K562 (cell line): Measurements from ENCODE around the gene LGR6. TPM values are rescaled to one million over a fixed set of nuclear protein-coding genes. Genes with fewer than 3 reads are reported as not detected.

Source experiments
- ATAC-seq: fragments of 200-7000 bp; cut with Tn5 transposase; 3 replicates; pipeline ENCODE4 v1.9.1; 2020; ENCODE audit warnings: moderate library complexity
- BruUV-seq: library from RNA; stranded (reverse); fragments of 400-500 nt; replicated peaks from 2 replicates; lab custom pipeline; 2021; lab: Mats Ljungman, UMichigan
- CTCF ChIA-PET: fragments of 300-600 bp; formaldehyde crosslinking; extraction: SDS; loops from one replicate; lab custom pipeline; 2021; ENCODE audit warnings: low intra/inter-chr PET ratio; lab: Yijun Ruan, JAX
- POLR2A ChIA-PET: fragments of 300-600, 350-650 bp; sonication (Branson Sonifier 250); formaldehyde crosslinking; extraction: SDS; loops from one replicate; lab custom pipeline; 2021; ENCODE audit warnings: antibody characterized with exemption, inconsistent platforms; lab: Yijun Ruan, JAX
- DNase-seq, 4 experiments: peaks; one replicate each; pipeline versions ENCODE4 v3.0.0 to v3.0.0-alpha.2; 2011 to 2018; ENCODE audit warnings: low spot score in 3 of 4, mixed read lengths in 3 of 4; ENCODE audit errors: extremely low read depth in 1 of 4
- FAIRE-seq: peaks from 2 replicates; lab custom pipeline; 2011; peaks lifted over from hg19 to GRCh38; lab: Jason Lieb, UNC
- H2AFZ ChIP-seq: 2 replicates; pipeline ENCODE4 v1.6.0; 2011; ENCODE audit warnings: low read depth, low read length, control low read depth, inconsistent platforms
- H3K27ac ChIP-seq: fragments of 200-600 bp; 3 replicates; pipeline ENCODE4 v1.8.0; 2011; ENCODE audit warnings: low read depth, mild to moderate bottlenecking, control low read depth, inconsistent platforms, low read length, moderate library complexity, mixed read lengths; ENCODE audit errors: extremely low read depth
- H3K27me3 ChIP-seq, 2 experiments: fragments of 300-600 bp in 1 of 2; 2 replicates in 1 of 2; 3 replicates in 1 of 2; pipeline versions ENCODE4 v1.6.0 to v1.8.0; 2011; ENCODE audit warnings: inconsistent platforms in 2 of 2, low read length in 2 of 2, mild to moderate bottlenecking in 1 of 2, mixed read lengths in 1 of 2, moderate library complexity in 1 of 2; ENCODE audit not compliant: control insufficient read depth in 2 of 2, insufficient read depth in 2 of 2
- H3K36me3 ChIP-seq: fragments of 300-600 bp; 3 replicates; pipeline ENCODE4 v1.8.0; 2011; ENCODE audit warnings: mild to moderate bottlenecking, low read length, inconsistent platforms; ENCODE audit not compliant: control insufficient read depth, insufficient read depth
- H3K4me1 ChIP-seq, 2 experiments: fragments of 200-600 bp in 1 of 2; replicated peaks in 1 of 2; 2 replicates in 1 of 2; 3 replicates in 1 of 2; pipeline versions ENCODE4 v1.5.1 to v1.8.0; 2011; ENCODE audit warnings: inconsistent platforms in 2 of 2, low read length in 2 of 2, mild to moderate bottlenecking in 1 of 2, mixed read lengths in 1 of 2, moderate library complexity in 1 of 2; ENCODE audit not compliant: control insufficient read depth in 2 of 2, insufficient read depth in 2 of 2
- H3K4me2 ChIP-seq: 2 replicates; pipeline ENCODE4 v1.6.1; 2011; ENCODE audit warnings: low read length, control low read depth, inconsistent platforms, mixed read lengths; ENCODE audit not compliant: insufficient read depth
- H3K4me3 ChIP-seq: fragments of 200-600 bp; sonication (generic), shearing (Covaris generic); 2 replicates; pipeline ENCODE4 v1.5.1; 2016; ENCODE audit warnings: control low read depth, inconsistent platforms
- H3K79me2 ChIP-seq: fragments of 200-600 bp; 3 replicates; pipeline ENCODE4 v1.8.0; 2011; ENCODE audit warnings: low read length, inconsistent platforms; ENCODE audit not compliant: control insufficient read depth, insufficient read depth
- H3K9ac ChIP-seq, 2 experiments: 2 replicates each; pipeline versions ENCODE4 v1.6.0 to v1.6.1; 2011; ENCODE audit warnings: low read depth in 2 of 2, low read length in 2 of 2, control low read depth in 1 of 2, inconsistent platforms in 1 of 2, mild to moderate bottlenecking in 1 of 2, mixed read lengths in 1 of 2; ENCODE audit not compliant: insufficient read depth in 1 of 2
- H3K9me1 ChIP-seq: one replicate; pipeline ENCODE4 v1.6.0; 2011; ENCODE audit warnings: inconsistent platforms, mild to moderate bottlenecking, low read length, moderate library complexity; ENCODE audit not compliant: control insufficient read depth, insufficient read depth
- H3K9me3 ChIP-seq: replicated peaks from 2 replicates; pipeline ENCODE4 v1.5.1; 2011; ENCODE audit warnings: low read depth, low read length, inconsistent platforms; ENCODE audit not compliant: control insufficient read depth, insufficient read depth
- H4K20me1 ChIP-seq: replicated peaks from 2 replicates; pipeline ENCODE4 v1.6.1; 2011; ENCODE audit warnings: low read length, inconsistent platforms, mixed read lengths; ENCODE audit not compliant: control insufficient read depth, insufficient read depth
- BRF1 ChIP-seq: IDR thresholded peaks from 3 replicates; pipeline ENCODE4 v1.6.1; 2011; ENCODE audit warnings: borderline replicate concordance, mild to moderate bottlenecking; ENCODE audit not compliant: insufficient read length; ENCODE audit errors: extremely low read depth
- ILK ChIP-seq: fragments of 450-650 bp; IDR thresholded peaks from 2 replicates; pipeline ENCODE4 v1.6.1; 2016; ENCODE audit warnings: missing genetic modification characterization, low read depth, mild to moderate bottlenecking, missing compliant biosample characterization, moderate library complexity, borderline replicate concordance
- JUND ChIP-seq, 2 experiments: IDR thresholded peaks; 2 replicates in 1 of 2; 3 replicates in 1 of 2; pipeline ENCODE4 v1.6.1; 2011; ENCODE audit warnings: borderline replicate concordance in 2 of 2, low read depth in 2 of 2, low read length in 2 of 2, improper control_type of control experiment in 1 of 2, missing biosample characterization in 1 of 2, missing genetic modification characterization in 1 of 2, missing genetic modification reagents in 1 of 2
- RBM25 ChIP-seq: fragments of 200-400 bp; formaldehyde crosslinking; IDR thresholded peaks from 2 replicates; pipeline ENCODE4 v1.6.1; 2018; ENCODE audit warnings: low read length, low read depth, moderate library complexity; ENCODE audit not compliant: severe bottlenecking
- SMC3 ChIP-seq: conservative IDR thresholded peaks from 2 replicates; pipeline ENCODE4 v1.6.1; 2011; ENCODE audit warnings: low read depth, low read length, improper control_type of control experiment; ENCODE audit not compliant: insufficient read depth
- SP1 ChIP-seq: sonication (generic); formaldehyde crosslinking; IDR thresholded peaks from 2 replicates; pipeline ENCODE4 v1.8.1; 2022; ENCODE audit warnings: mild to moderate bottlenecking, missing genetic modification reagents
- ZBED1 ChIP-seq: IDR thresholded peaks from 2 replicates; pipeline ENCODE4 v1.6.1; 2014
- ZBTB17 ChIP-seq: fragments of 450-650 bp; formaldehyde crosslinking; IDR thresholded peaks from 2 replicates; pipeline ENCODE4 v1.4.0; 2020; ENCODE audit warnings: mild to moderate bottlenecking
- ZC3H11A ChIP-seq: IDR thresholded peaks from 2 replicates; pipeline ENCODE4 v1.6.1; 2012; ENCODE audit warnings: low read depth, low read length, improper control_type of control experiment
- WGBS: fragments of 100-300 bp; shearing (Covaris generic); methylation state at CpG from one replicate; pipeline ENCODE4 v1.1.6; 2016; ENCODE audit warnings: low coverage, mixed read lengths; ENCODE audit not compliant: insufficient coverage; ENCODE audit errors: missing lambda C conversion rate; 5-methylcytosine and 5-hydroxymethylcytosine counted together
- in situ Hi-C: fragments of 300-500 bp; cut with MboI; formaldehyde crosslinking; loops from 4 replicates; pipeline ENCODE4 v1.15.0; 2018; ENCODE audit warnings: inconsistent platforms, mixed read lengths
- intact Hi-C: fragments of 100-400 bp; cut with micrococcal nuclease; formaldehyde crosslinking; loops from 2 replicates; pipeline ENCODE4 v1.14.2; 2022
- polyA plus RNA-seq, 8 experiments: library from polyadenylated mRNA; depleted of rRNA in 4 of 8; stranded (reverse) in 5 of 8; unstranded in 3 of 8; fragments of >200 nt; fragmentation: Nextera tagmentation in 2 of 8; fragmentation: Illumina TruSeq in 1 of 8; extraction: Ambion mirVana in 2 of 8; extraction: Trizol in 1 of 8; gene quantifications; 2 replicates each; pipeline versions ENCODE4 v1.2.1 to v1.2.3, GENCODE V29; 2011 to 2014; ENCODE audit warnings: inconsistent platforms in 1 of 8, missing spikeins in 1 of 8
- total RNA-seq, 7 experiments: library from RNA; depleted of rRNA in 6 of 7; stranded (reverse); fragments of >200 nt in 6 of 7; fragmentation: Illumina TruSeq in 2 of 7; extraction: Trizol in 2 of 7; gene quantifications; 2 replicates each; pipeline versions ENCODE4 v1.2.1 to v1.2.3, GENCODE V29; 2011 to 2021; ENCODE audit warnings: low replicate concordance in 1 of 7
- TF ChIP-seq, protein P1 (sequence below): fragments of 450-650 bp; IDR thresholded peaks from 2 replicates; pipeline ENCODE4 v1.6.1; 2016; ENCODE audit warnings: missing biosample characterization, missing genetic modification characterization
- TF ChIP-seq, protein P2 (sequence below): fragments of 450-650 bp; IDR thresholded peaks from 2 replicates; pipeline ENCODE4 v1.6.1; 2016

Gene LGR6
- total and polyA plus RNA-seq, 9 of the 15 experiments (the other 6 are each of a cell fraction or from before 2014, with no cell fraction given): 0.01 to 0.54 (median 0.17) TPM; not detected in 1

DNA sequence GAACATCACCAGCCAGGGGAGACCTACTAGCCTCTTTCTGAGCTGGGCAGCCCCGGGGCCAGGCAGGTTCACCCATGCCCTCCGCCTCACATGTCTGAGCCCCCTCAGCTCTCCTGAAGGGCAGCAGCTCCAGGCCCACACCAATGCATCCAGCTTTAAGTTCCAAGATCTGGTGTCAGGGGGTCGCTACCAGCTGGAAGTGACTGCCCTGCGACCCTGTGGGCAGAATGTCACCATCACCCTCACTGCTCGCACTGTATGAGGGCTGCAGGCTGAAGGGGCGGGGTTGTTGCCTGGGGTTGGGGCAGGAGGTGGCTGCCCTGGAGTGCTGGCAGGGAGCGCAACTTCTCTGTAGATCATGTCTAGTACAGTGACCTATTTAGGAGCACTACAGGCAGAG, 24.7 kb upstream of the LGR6 start:
- Histone ChIP-seq H3K9me3 (no peaks in the 10 kb centered on the region), H3K4me1 (peaks cover 30 to 53% of the 10 kb centered on the region in 2 experiments), H3K4me3 (no peak overlapping the region), H2AFZ (no peak overlapping the region), H3K27me3 (no peaks in the 10 kb centered on the region), H3K9ac (peak overlapping the region in 1 of 2 experiments; percentile 77; a peak in 2 of 4 replicates), H3K36me3 (peaks cover 44% of the 10 kb centered on the region; the same call in 2 of the 3 replicates), H3K9me1 (no peaks in the 10 kb centered on the region), H4K20me1 (no peaks in the 10 kb centered on the region), H3K79me2 (peaks cover 37% of the 10 kb centered on the region), H3K4me2 (no peak overlapping the region), H3K27ac (no peak overlapping the region)
- CTCF ChIA-PET: no interaction called here
- TF ChIP-seq SP1 (CRISPR knock-in tag): no peak
- TF ChIP-seq ZBTB17: no peak
- TF ChIP-seq ZBED1: no peak
- no peak for TF ChIP-seq ILK (tag)
- TF ChIP-seq, protein P1, sequence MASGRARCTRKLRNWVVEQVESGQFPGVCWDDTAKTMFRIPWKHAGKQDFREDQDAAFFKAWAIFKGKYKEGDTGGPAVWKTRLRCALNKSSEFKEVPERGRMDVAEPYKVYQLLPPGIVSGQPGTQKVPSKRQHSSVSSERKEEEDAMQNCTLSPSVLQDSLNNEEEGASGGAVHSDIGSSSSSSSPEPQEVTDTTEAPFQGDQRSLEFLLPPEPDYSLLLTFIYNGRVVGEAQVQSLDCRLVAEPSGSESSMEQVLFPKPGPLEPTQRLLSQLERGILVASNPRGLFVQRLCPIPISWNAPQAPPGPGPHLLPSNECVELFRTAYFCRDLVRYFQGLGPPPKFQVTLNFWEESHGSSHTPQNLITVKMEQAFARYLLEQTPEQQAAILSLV (tag): no peak
- TF ChIP-seq ZC3H11A: no peak
- no peak for TF ChIP-seq SMC3
- no peak for TF ChIP-seq JUND (IDR thresholded peaks at IDR 0.05; ENCODE audit: borderline replicate concordance, low read depth, low read length)
- TF ChIP-seq JUND (tag; IDR thresholded peaks at IDR 0.05; ENCODE audit: borderline replicate concordance, low read depth, low read length): no peak
- TF ChIP-seq, protein P2, sequence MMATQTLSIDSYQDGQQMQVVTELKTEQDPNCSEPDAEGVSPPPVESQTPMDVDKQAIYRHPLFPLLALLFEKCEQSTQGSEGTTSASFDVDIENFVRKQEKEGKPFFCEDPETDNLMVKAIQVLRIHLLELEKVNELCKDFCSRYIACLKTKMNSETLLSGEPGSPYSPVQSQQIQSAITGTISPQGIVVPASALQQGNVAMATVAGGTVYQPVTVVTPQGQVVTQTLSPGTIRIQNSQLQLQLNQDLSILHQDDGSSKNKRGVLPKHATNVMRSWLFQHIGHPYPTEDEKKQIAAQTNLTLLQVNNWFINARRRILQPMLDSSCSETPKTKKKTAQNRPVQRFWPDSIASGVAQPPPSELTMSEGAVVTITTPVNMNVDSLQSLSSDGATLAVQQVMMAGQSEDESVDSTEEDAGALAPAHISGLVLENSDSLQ: no peak
- no peak for TF ChIP-seq BRF1
- TF ChIP-seq RBM25: no peak
- FAIRE-seq: no peak
- in situ Hi-C loops: no loop called here
- no peak for ATAC-seq
- intact Hi-C loops: no loop called here
- POLR2A ChIA-PET: interaction anchor here (0.6 kb wide), 1 partner anchor 12 kb away, joined by 3 read pairs; no protein-coding TSS in a partner anchor
- no peak for DNase-seq
- 96% methylated on average over 7 of the region's 7 CpGs for WGBS
- BruUV-seq: no TSS peak
